ENCODE data around the gene TOR4A.

The TOR4A gene

GRCh38 chr9:137277329-137278041 is at the start of gene TOR4A:
Gene TOR4A, plus strand, starts transcription at chr9:137277726. Its CDS starts 964 bp downstream, at chr9:137278690.
- FAIRE-seq (no peak), DNase-seq (ENCODE audit: insufficient read length, low spot score) (peak; percentile 92)

- DNase-seq (ENCODE audit: insufficient read length, low spot score) = no peak
- no peak for FAIRE-seq
These were observed 49.5 kb upstream of the TOR4A start for GRCh38 chr9:137227853-137228505.

GRCh38 chr9:137228506-137228967 is 49.0 kb upstream of the TOR4A start:
- DNase-seq (ENCODE audit: insufficient read length, low spot score) (no peak), FAIRE-seq (no peak)

GRCh38 chr9:137228968-137229896 is 48.3 kb upstream of the TOR4A start:
- no peak for DNase-seq (ENCODE audit: insufficient read length, low spot score)
- FAIRE-seq = no peak

GRCh38 chr9:137229903-137230704 is 47.4 kb upstream of the TOR4A start:
- FAIRE-seq = no peak
- no peak for DNase-seq (ENCODE audit: insufficient read length, low spot score)

- no peak for FAIRE-seq
- DNase-seq (ENCODE audit: insufficient read length, low spot score) = no peak
These were observed 46.7 kb upstream of the TOR4A start, which contains the start of gene SLC34A3 for GRCh38 chr9:137230705-137231371. Gene SLC34A3, plus strand, starts transcription at chr9:137230901. Its CDS starts 802 bp downstream, at chr9:137231703.

GRCh38 chr9:137231372-137232039 is 46.0 kb upstream of the TOR4A start:
- DNase-seq (ENCODE audit: insufficient read length, low spot score) (no peak), FAIRE-seq (no peak)

GRCh38 chr9:137232101-137232500 is 45.4 kb upstream of the TOR4A start:
- DNase-seq (ENCODE audit: insufficient read length, low spot score) (no peak), FAIRE-seq (no peak)

GRCh38 chr9:137232510-137232909 is 45.0 kb upstream of the TOR4A start:
- DNase-seq (ENCODE audit: insufficient read length, low spot score) (no peak), FAIRE-seq (no peak)

GRCh38 chr9:137233143-137233980 is 44.2 kb upstream of the TOR4A start:
- FAIRE-seq = no peak
- DNase-seq (ENCODE audit: insufficient read length, low spot score) = no peak

- DNase-seq (ENCODE audit: insufficient read length, low spot score) (no peak), FAIRE-seq (no peak)
These were observed 43.4 kb upstream of the TOR4A start for GRCh38 chr9:137234055-137234697.

GRCh38 chr9:137234758-137235423 is 42.6 kb upstream of the TOR4A start:
- DNase-seq (ENCODE audit: insufficient read length, low spot score) (no peak), FAIRE-seq (no peak)

- DNase-seq (ENCODE audit: insufficient read length, low spot score) = no peak
- no peak for FAIRE-seq
These were observed 41.9 kb upstream of the TOR4A start for GRCh38 chr9:137235424-137236237.

- peak; percentile 79 for DNase-seq (ENCODE audit: insufficient read length, low spot score)
- FAIRE-seq = no peak
These were observed 41.1 kb upstream of the TOR4A start for GRCh38 chr9:137236238-137236935.

- DNase-seq (ENCODE audit: insufficient read length, low spot score) (no peak), FAIRE-seq (no peak)
These were observed 40.5 kb upstream of the TOR4A start for GRCh38 chr9:137236936-137237421.
